Ovary (tissue), 3 donors: ENCODE results near the gene ERBB2.

ENCODE experiments used
- CTCF ChIP-seq, 3 donors: fragments of 450-650 bp in 2 of 3; fragments of 200-600 bp in 1 of 3; IDR thresholded peaks; one replicate each; pipeline versions ENCODE4 v1.5.1 to v1.8.0; 2016 to 2022; ENCODE audit warnings: antibody characterized with exemption in 3 of 3, mild to moderate bottlenecking in 1 of 3
- POLR2A ChIP-seq: fragments of 450-650 bp; IDR thresholded peaks from one replicate; pipeline ENCODE4 v1.6.1; 2017; ENCODE audit warnings: antibody characterized with exemption, mild to moderate bottlenecking, moderate library complexity
- donor health status: DM: no; HTN: no; CAD: no.

DNA sequence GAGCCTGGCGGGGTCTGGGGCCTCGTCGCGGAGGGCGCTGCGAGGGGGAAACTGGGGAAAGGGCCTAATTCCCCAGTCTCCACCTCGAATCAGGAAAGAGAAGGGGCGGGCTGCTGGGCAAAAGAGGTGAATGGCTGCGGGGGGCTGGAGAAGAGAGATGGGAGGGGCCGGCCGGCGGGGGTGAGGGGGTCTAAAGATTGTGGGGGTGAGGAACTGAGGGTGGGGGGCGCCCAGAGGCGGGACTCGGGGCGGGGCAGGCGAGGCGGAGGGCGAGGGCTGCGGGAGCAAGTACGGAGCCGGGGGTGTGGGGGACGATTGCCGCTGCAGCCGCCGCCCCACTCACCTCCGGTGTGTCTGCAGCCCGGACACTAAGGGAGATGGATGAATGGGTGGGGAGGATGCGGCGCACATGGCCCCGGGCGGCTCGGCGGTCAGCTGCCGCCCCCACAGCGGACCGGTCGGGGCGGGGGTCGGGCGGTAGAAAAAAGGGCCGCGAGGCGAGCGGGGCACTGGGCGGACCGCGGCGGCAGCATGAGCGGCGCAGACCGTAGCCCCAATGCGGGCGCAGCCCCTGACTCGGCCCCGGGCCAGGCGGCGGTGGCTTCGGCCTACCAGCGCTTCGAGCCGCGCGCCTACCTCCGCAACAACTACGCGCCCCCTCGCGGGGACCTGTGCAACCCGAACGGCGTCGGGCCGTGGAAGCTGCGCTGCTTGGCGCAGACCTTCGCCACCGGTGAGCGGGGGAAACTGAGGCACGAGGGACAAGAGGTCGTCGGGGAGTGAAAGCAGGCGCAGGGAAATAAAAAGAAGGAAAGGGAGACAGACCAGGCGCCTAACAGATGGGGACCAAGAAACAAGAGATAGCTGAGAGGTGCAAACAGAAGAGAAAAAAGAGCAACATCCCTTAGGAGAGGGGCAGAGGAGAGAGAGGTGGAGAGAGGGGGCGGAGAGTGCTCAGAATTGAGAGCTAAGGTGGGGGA, 31.6 kb upstream of the ERBB2 start, which contains the start of gene PNMT:
- TF ChIP-seq CTCF (IDR thresholded peaks at IDR 0.05) (peak in 2 of 3 donors; percentile 64 to 65), POLR2A (no peak)
